HepG2 (cell line): Measurements from ENCODE around the gene CHCHD3. TPM values are rescaled to one million over a fixed set of nuclear protein-coding genes. Genes with fewer than 3 reads are reported as not detected.

Experiments used
- FLYWCH1 ChIP-seq: sonication (generic); formaldehyde crosslinking; IDR thresholded peaks from 2 replicates; pipeline ENCODE4 v1.8.1; 2023; ENCODE audit warnings: mild to moderate bottlenecking, missing genetic modification reagents
- FOXP1 ChIP-seq, 2 experiments: fragments of 450-650 bp in 1 of 2; IDR thresholded peaks; 2 replicates each; pipeline ENCODE4 v1.6.1; 2017 to 2018; ENCODE audit warnings: antibody characterized with exemption in 1 of 2
- HMGXB3 ChIP-seq: sonication (generic); formaldehyde crosslinking; IDR thresholded peaks from 2 replicates; pipeline ENCODE4 v1.4.0; 2020; ENCODE audit warnings: missing genetic modification reagents, borderline replicate concordance
- LCORL ChIP-seq, 2 experiments: fragments of 450-650 bp in 1 of 2; sonication (generic) in 1 of 2; formaldehyde crosslinking in 1 of 2; IDR thresholded peaks; 2 replicates each; pipeline versions ENCODE4 v1.5.0 to v1.6.1; 2017 to 2020; ENCODE audit warnings: antibody characterized with exemption in 1 of 2, missing genetic modification reagents in 1 of 2
- MED13 ChIP-seq: sonication (generic); formaldehyde crosslinking; IDR thresholded peaks from 2 replicates; pipeline ENCODE4 v1.5.0; 2020; ENCODE audit warnings: missing genetic modification reagents
- PHB2 ChIP-seq: fragments of 450-650 bp; IDR thresholded peaks from 2 replicates; pipeline ENCODE4 v1.6.1; 2018; ENCODE audit not compliant: partially characterized antibody
- ZNF577 ChIP-seq: sonication (generic); formaldehyde crosslinking; IDR thresholded peaks from 2 replicates; pipeline ENCODE4 v1.4.0; 2020; ENCODE audit warnings: mild to moderate bottlenecking, low read depth, missing genetic modification reagents, borderline replicate concordance
- ZSCAN9 ChIP-seq: IDR thresholded peaks from 2 replicates; pipeline ENCODE4 v1.6.1; 2016; ENCODE audit warnings: borderline replicate concordance
- polyA plus RNA-seq, 8 experiments: library from polyadenylated mRNA; depleted of rRNA in 3 of 8; stranded (reverse) in 7 of 8; unstranded in 1 of 8; fragments of >200 nt; fragmentation: Illumina TruSeq in 4 of 8; extraction: Trizol in 4 of 8; gene quantifications; 2 replicates each; pipeline versions ENCODE4 v1.2.1 to v1.2.3, GENCODE V29; 2011 to 2016; ENCODE audit warnings: low read depth in 4 of 8, missing spikeins in 1 of 8, mixed read lengths in 1 of 8; ENCODE audit not compliant: insufficient read depth in 1 of 8
- total RNA-seq, 5 experiments: library from RNA; depleted of rRNA; stranded (reverse); fragments of >200 nt; fragmentation: Illumina TruSeq; extraction: Trizol; gene quantifications; 2 replicates each; pipeline ENCODE4 v1.2.3, GENCODE V29; 2016; ENCODE audit warnings: low read depth in 1 of 5
- TF ChIP-seq, protein P1 (sequence below): fragments of 450-650 bp; IDR thresholded peaks from 2 replicates; pipeline ENCODE4 v1.6.1; 2017; ENCODE audit warnings: mild to moderate bottlenecking

Gene CHCHD3
- total and polyA plus RNA-seq, 2 of the 13 experiments (the other 11 are each of a cell fraction or from before 2014, with no cell fraction given) = 32.7 to 86.8 TPM

DNA sequence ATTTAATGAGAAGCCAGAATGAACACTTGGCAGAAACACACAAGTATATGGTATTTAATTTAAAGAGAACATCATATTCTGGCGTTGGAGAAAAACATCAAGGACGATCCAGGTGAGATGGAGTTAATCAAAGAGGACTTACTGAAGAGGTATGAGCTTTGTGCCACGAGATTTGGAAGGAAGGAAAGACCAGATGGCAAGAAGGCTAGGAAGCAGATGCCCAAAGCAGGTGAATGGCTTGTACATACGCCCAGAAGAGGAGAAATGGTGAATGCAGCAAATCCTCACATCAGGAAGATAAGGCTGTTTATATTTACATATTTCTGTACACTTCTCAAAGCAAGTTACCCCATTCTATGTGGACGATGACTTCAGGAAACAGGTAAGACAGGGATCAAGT lies 341.7 kb downstream of the CHCHD3 start (continued):
- TF ChIP-seq LCORL (IDR thresholded peaks at IDR 0.05) = no peak
- TF ChIP-seq LCORL (CRISPR knock-in tag; IDR thresholded peaks at IDR 0.05) = no peak
- TF ChIP-seq PHB2 = no peak
- TF ChIP-seq, protein P1, sequence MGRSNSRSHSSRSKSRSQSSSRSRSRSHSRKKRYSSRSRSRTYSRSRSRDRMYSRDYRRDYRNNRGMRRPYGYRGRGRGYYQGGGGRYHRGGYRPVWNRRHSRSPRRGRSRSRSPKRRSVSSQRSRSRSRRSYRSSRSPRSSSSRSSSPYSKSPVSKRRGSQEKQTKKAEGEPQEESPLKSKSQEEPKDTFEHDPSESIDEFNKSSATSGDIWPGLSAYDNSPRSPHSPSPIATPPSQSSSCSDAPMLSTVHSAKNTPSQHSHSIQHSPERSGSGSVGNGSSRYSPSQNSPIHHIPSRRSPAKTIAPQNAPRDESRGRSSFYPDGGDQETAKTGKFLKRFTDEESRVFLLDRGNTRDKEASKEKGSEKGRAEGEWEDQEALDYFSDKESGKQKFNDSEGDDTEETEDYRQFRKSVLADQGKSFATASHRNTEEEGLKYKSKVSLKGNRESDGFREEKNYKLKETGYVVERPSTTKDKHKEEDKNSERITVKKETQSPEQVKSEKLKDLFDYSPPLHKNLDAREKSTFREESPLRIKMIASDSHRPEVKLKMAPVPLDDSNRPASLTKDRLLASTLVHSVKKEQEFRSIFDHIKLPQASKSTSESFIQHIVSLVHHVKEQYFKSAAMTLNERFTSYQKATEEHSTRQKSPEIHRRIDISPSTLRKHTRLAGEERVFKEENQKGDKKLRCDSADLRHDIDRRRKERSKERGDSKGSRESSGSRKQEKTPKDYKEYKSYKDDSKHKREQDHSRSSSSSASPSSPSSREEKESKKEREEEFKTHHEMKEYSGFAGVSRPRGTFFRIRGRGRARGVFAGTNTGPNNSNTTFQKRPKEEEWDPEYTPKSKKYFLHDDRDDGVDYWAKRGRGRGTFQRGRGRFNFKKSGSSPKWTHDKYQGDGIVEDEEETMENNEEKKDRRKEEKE = no peak
- no peak for TF ChIP-seq FLYWCH1 (CRISPR knock-in tag)
- no peak for TF ChIP-seq ZNF577 (CRISPR knock-in tag)
- TF ChIP-seq ZSCAN9 (CRISPR knock-in tag) = no peak
- no peak for TF ChIP-seq FOXP1 (IDR thresholded peaks at IDR 0.05)
- no peak for TF ChIP-seq FOXP1 (CRISPR knock-in tag; IDR thresholded peaks at IDR 0.05)
- no peak for TF ChIP-seq HMGXB3 (CRISPR knock-in tag)
- no peak for TF ChIP-seq MED13 (CRISPR knock-in tag)
